Measurements from ENCODE around the gene MORC2. TPM values are rescaled to one million over a fixed set of nuclear protein-coding genes. Genes with fewer than 3 reads are reported as not detected.

The MORC2 gene
- polyA plus RNA-seq, 1 donor (not counting 4 experiments of a cell fraction or from before 2014, with no cell fraction given): 14.1 TPM

DNA sequence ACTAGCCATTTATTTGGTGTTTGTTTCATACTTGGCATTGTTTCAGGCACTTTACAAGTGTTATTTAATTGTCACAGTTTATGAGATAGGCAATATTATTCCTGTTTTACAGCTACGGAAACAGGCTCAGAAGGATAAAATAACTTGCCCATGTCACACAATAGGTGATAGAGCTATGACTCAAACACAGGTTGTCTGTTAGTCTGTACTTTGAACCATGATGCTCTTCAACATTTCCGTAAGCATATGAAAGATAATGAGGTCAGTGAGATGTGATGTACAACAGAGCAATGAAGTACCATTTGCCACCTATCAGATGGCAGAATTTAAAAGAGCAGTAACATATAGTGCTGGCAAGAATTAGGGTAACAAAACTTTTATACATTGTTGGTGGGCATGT, 15.7 kb upstream of the MORC2 start:
- Histone ChIP-seq H4K20me1 (ENCODE audit: control insufficient read depth, extremely low read depth, insufficient read depth, low read length) (no peaks in the 10 kb centered on the region), H3K27ac (ENCODE audit: control insufficient read depth, insufficient read depth, low read length) (no peak overlapping the region), H2AFZ (ENCODE audit: control insufficient read depth, low read length) (no peak overlapping the region), H3K79me2 (ENCODE audit: control insufficient read depth, insufficient read depth, low read length) (no peaks in the 10 kb centered on the region), H3K9me1 (ENCODE audit: control insufficient read depth, extremely low read depth, insufficient read depth, low read length) (no peaks in the 10 kb centered on the region), H3K27me3 (ENCODE audit: control insufficient read depth, extremely low read depth, insufficient read depth, low read length) (no peaks in the 10 kb centered on the region), H3K4me1 (ENCODE audit: control insufficient read depth, extremely low read depth, insufficient read depth, low read length) (no peaks in the 10 kb centered on the region), H3K9me3 (ENCODE audit: control insufficient read depth, low read depth, low read length) (no peaks in the 10 kb centered on the region), H3K36me3 (ENCODE audit: control insufficient read depth in 2 of 2, extremely low read depth in 1 of 2, insufficient read depth in 2 of 2, low read length in 2 of 2) (no peaks in the 10 kb centered on the region), H3K4me3 (ENCODE audit: control insufficient read depth in 2 of 3, extremely low read depth in 1 of 3, insufficient read depth in 2 of 3, low read depth in 1 of 3, low read length in 3 of 3) (no peak overlapping the region), H3K4me2 (ENCODE audit: control insufficient read depth, extremely low read depth, insufficient read depth, low read depth, low read length) (no peak overlapping the region), H3K9ac (ENCODE audit: control insufficient read depth, extremely low read depth, insufficient read depth, low read length) (no peak overlapping the region)
- no peak for FAIRE-seq
- DNase-seq (ENCODE audit: low read depth, low spot score): no peak
- no peak for TF ChIP-seq EZH2 (IDR thresholded peaks at IDR 0.05; ENCODE audit: low read length)
- TF ChIP-seq, protein P1, sequence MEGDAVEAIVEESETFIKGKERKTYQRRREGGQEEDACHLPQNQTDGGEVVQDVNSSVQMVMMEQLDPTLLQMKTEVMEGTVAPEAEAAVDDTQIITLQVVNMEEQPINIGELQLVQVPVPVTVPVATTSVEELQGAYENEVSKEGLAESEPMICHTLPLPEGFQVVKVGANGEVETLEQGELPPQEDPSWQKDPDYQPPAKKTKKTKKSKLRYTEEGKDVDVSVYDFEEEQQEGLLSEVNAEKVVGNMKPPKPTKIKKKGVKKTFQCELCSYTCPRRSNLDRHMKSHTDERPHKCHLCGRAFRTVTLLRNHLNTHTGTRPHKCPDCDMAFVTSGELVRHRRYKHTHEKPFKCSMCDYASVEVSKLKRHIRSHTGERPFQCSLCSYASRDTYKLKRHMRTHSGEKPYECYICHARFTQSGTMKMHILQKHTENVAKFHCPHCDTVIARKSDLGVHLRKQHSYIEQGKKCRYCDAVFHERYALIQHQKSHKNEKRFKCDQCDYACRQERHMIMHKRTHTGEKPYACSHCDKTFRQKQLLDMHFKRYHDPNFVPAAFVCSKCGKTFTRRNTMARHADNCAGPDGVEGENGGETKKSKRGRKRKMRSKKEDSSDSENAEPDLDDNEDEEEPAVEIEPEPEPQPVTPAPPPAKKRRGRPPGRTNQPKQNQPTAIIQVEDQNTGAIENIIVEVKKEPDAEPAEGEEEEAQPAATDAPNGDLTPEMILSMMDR (optimal IDR thresholded peaks at IDR 0.05 in 1 of 3, IDR thresholded peaks at IDR 0.05 in 1 of 3, conservative IDR thresholded peaks at IDR 0.05 in 1 of 3; ENCODE audit: extremely low read depth in 1 of 3, insufficient read depth in 2 of 3, low read length in 3 of 3): no peak
- dilution Hi-C loops (cut with MboI; ENCODE audit: extremely low pct_ligation_motif_present, low sequenced_read_pairs): no loop called here

DNA sequence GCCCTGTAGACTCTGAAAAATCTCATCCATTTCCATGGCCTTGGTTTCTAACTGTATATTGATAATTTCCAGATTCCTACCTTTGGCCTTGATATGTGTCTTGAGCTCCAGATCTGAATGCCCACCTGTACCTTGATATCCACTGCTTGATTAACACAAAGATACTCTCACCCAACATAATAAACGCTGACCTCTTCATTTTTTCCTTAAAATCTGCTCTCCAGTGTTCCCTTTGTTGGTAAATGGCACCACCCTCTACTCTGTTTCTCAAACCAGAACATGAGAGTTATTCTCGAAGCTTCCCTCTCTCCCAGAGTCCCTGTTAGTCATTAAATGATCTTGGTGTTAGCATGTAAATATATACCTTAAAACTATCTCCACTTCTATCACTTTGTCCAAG, 13.9 kb upstream of the MORC2 start:
- H3K4me3 ChIP-seq (ENCODE audit: control insufficient read depth in 2 of 3, extremely low read depth in 1 of 3, insufficient read depth in 2 of 3, low read depth in 1 of 3, low read length in 3 of 3): no peak overlapping the region
- no peaks in the 10 kb centered on the region for H3K27me3 ChIP-seq (ENCODE audit: control insufficient read depth, extremely low read depth, insufficient read depth, low read length)
- H3K9me3 ChIP-seq (ENCODE audit: control insufficient read depth, low read depth, low read length): no peaks in the 10 kb centered on the region
- DNase-seq (ENCODE audit: low read depth, low spot score) (no peak), FAIRE-seq (no peak)
- H3K79me2 ChIP-seq (ENCODE audit: control insufficient read depth, insufficient read depth, low read length): no peaks in the 10 kb centered on the region
- H3K4me2 ChIP-seq (ENCODE audit: control insufficient read depth, extremely low read depth, insufficient read depth, low read depth, low read length): no peak overlapping the region
- no peak overlapping the region for H3K27ac ChIP-seq (ENCODE audit: control insufficient read depth, insufficient read depth, low read length)
- dilution Hi-C loops (cut with MboI; ENCODE audit: extremely low pct_ligation_motif_present, low sequenced_read_pairs): no loop called here
- no peaks in the 10 kb centered on the region for H3K4me1 ChIP-seq (ENCODE audit: control insufficient read depth, extremely low read depth, insufficient read depth, low read length)
- no peak overlapping the region for H3K9ac ChIP-seq (ENCODE audit: control insufficient read depth, extremely low read depth, insufficient read depth, low read length)
- TF ChIP-seq, protein P1 (optimal IDR thresholded peaks at IDR 0.05 in 1 of 3, IDR thresholded peaks at IDR 0.05 in 1 of 3, conservative IDR thresholded peaks at IDR 0.05 in 1 of 3; ENCODE audit: extremely low read depth in 1 of 3, insufficient read depth in 2 of 3, low read length in 3 of 3): no peak
- no peak for TF ChIP-seq EZH2 (IDR thresholded peaks at IDR 0.05; ENCODE audit: low read length)
- H2AFZ ChIP-seq (ENCODE audit: control insufficient read depth, low read length): no peak overlapping the region
- no peaks in the 10 kb centered on the region for H3K36me3 ChIP-seq (ENCODE audit: control insufficient read depth in 2 of 2, extremely low read depth in 1 of 2, insufficient read depth in 2 of 2, low read length in 2 of 2)
- H4K20me1 ChIP-seq (ENCODE audit: control insufficient read depth, extremely low read depth, insufficient read depth, low read length): no peaks in the 10 kb centered on the region
- H3K9me1 ChIP-seq (ENCODE audit: control insufficient read depth, extremely low read depth, insufficient read depth, low read length): no peaks in the 10 kb centered on the region
